Inflammatory macrophage treated with lipopolysaccharide for 1 hour (primary cell): ENCODE measurements around the gene RAD51B.
A peak's percentile ranks its signal among the peaks of the same experiment; 100 is the strongest.

Experiments
- DNase-seq, 2 donors: peaks; one replicate each; pipeline ENCODE4 v3.0.0-alpha.2; 2020 to 2022

RAD51B gene

DNA sequence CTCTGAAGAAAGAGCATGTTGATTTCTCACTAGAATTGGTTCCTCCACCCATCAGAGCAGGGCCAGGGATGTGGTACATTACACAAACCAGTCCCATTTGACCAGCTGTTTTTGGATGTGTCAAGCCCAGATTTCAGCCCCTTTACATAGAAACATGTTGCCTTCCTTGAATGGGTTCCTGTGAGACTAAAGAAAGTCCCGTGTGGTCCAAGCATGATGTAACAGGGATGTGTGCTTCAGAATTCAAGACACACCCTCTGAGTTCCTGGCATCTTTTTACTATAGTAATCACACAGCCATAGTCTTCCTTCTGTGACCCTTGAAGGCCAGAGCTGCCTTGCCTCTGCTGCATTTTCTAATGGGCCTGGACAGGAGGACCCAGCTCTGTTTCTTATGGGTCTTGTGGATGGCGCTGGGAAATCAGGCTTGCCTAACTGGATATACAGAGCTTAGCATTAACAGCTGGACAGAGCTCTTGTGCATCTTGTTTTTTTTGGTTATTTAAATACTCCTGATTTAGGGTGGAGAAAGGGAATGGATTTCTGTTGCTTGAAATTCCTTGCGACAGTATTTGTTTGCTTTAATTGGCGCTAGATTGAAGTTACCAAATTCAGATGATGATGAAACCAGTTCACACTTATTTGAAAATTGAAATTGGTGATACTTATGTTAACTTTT is 632.3 kb downstream of the RAD51B start:
- DNase-seq, result no peak

- no peak for DNase-seq
Observed at GRCh38 chr14:68458253-68458652, 638.7 kb downstream of the RAD51B start.

DNA sequence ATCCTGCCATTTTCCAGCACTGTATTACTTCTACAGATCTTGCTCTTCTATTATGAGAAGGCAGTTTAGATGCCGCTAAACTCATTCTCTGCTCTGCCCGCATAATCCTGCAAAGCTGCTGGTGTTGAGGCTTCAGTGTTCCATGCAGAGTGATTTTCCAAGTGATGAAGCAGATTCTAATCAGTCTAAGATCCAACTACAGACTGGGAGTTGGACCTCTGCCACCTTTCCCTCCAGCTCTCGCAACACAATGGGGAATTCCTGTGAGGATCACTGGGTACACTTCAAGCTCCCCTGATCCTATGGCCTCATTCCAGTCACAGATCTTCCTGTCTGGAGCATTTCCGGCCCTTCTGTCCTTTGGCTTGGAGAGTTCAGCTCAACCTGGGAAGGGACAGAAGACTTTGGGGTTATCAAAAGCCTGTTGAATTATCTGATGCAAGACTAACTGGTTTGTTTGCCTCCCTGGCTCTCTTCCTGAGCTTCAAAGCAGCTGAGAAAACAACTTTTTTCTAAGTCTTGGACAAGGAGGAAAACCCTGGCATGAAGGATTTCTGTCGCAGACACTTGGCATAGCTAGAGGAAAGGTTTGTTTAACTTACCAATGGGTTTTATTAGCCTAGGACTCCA is 639.4 kb downstream of the RAD51B start:
- DNase-seq, result no peak

- DNase-seq, result no peak
Observed at GRCh38 chr14:68459480-68460136, 640.0 kb downstream of the RAD51B start.

DNA sequence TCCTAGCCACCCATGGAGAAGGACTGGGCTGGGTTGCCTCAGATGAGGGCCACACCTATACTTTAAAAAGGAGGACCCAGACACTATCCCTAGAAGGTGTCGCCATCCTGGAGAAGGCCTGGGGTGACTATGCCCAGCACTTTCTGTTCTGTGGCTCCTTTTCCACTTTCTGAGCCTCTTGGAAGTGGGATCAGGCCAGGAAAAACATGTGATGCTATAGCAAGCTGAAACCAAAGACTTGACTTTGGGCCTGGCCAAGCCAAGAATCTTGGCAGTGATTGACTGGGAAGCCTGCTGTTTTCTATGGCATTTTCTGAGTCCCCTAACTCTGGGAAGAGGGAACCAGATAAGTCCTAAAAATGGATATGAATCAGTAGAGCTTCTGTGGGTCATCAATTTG is 641.0 kb downstream of the RAD51B start:
- DNase-seq, result no peak

DNA sequence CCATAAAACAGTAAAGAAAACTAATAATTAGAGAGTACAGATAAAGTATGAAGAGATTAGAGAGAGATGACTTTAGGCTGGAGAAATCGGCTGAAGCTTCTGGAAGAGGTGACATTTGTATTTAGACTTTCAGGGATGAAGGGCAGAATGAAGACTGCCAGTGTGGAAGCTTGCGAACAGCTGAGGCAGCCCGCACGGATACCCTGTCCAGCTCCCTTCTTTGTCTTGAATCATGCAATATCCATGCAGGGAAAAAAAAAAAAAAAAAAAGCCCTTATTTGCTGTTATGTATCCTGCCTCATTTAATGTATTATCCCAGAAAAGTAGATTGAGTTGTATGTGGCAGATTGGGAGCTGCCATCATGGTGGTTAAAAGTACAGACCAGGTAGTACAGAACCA is 641.5 kb downstream of the RAD51B start:
- DNase-seq, result no peak

GRCh38 chr14:68462683-68463082 is 643.1 kb downstream of the RAD51B start:
- DNase-seq, result no peak

DNA sequence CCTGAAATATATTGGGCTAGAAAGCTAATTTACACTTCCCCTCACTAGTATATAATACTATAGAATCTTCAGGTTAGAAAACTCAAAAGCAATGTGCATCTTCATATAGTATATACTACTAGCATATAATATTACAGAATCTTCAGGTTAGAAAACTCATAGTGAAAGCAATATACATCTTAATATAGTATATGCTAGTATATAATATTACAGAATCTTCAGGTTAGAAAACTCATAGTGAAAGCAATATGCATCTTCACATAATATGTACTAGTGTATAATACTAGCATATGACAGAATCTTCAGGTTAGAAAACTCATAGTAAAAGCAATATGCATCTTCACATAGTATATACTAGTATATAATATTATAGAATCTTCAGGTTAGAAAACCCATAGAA is 643.7 kb downstream of the RAD51B start:
- no peak for DNase-seq

- no peak for DNase-seq
Observed at GRCh38 chr14:68463705-68464374, 644.3 kb downstream of the RAD51B start.

DNA sequence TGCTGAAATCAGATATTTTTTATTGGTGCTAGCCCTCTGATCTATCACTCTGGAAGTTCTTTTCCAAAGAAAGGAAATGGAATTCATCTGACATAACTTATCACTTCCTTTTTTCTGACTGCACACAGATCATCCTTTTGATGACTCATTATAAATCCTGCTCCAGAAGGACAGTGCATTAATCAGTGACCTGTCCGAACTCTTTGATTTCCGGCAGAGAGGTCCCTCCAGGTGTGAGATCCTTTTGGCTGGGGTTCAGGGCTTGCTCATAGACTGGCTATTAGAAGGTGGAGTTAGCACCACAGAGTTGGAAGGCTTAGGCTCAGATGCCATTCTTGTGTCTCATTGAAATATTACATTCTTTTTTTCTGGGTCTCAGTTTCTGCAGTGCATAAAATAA is 645.1 kb downstream of the RAD51B start:
- peak; percentile 25 to 45 for DNase-seq

DNA sequence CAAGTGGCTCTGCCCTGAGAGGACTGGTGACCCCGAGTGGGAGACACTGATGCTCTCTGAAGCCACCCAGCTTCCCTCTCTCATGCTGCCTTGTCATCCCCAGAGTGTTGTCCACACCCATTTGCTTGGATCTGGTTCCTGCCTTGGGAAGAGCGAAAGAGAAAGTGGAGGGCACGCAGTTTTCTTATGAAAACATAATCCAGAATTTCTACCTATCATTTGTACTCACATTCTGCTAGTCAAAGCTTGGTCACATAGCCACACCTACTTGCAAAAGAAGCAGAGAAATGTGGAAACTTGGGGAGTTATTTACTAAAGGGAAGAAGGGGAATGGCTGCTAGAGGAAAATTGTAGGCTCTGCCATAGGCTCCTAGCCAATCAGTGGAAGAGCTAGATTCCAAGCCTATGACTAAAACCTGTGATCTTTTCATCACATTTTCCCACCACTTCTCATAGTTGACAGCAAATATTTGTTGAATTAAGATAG is 647.0 kb downstream of the RAD51B start:
- peak; percentile 27 to 48 for DNase-seq

GRCh38 chr14:68467425-68467824 is 647.8 kb downstream of the RAD51B start:
- DNase-seq, result no peak

- peak in 1 of 2 donors; percentile 70 for DNase-seq
Observed at GRCh38 chr14:68468437-68469207, 649.0 kb downstream of the RAD51B start.

DNA sequence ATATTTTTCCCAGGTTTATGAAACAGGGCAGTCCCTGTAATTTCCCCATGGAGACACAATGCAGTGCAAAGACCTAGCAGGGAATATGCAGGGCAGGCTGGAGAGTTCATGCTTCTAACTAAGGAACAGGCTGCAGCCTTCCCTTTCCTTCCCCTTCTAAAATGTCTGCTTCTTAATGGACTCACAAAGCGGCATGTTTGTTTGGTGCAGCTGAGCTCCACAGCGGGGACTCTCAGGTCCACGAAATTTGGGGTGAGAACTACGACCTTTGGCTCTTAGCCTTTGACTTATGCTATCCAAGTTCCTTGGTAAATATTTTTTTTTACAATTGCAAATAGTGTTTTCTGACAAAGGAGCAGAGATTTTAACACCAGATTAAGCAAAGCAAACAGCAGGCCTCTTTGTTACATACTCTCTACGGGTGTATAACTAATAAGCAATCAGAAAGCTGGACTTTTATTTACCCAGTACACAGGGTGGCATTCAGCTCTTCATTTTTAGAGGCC is 649.7 kb downstream of the RAD51B start:
- DNase-seq, result no peak

DNA sequence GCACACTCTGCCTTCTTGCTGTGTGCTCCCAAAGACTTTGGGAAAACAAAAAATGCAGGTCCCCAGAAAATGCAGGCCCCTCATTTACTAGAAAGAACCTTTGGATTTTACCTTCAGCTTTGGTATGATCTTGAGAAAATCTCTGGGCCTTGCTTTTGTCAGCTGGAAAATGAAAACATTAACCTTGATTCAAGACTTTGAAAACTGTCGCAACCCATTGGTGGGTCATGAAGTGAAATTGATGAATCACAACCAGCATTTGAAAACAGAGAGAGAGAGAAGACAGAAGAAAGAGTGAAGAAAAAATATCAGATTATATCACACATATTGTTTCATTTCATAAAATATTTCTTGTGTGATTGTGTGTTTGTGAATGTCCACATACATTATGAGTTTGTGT is 650.8 kb downstream of the RAD51B start:
- DNase-seq, result no peak

- peak; percentile 16 to 22 for DNase-seq
Observed at GRCh38 chr14:68471029-68471963, 651.7 kb downstream of the RAD51B start.

GRCh38 chr14:68471964-68472508 is 652.5 kb downstream of the RAD51B start:
- no peak for DNase-seq

DNA sequence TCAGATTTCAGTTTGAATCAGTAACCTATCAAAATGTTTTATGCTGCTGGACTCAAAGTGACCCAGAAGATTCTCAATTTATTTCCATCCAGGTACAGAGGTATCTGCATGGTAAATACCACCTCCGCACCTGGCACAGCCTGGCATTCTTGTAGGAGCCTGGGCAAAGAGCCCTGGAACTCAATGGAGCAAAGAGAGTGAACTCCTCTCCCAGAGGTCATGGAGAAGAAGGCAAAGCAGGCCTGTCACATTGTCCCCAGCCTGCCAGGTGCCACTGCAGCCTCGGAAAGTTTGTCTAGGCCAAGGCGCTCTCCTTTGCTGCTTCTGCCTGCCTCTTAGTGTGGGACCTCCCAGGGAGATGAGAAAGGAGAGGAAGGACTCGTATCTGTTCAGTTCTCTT is 653.5 kb downstream of the RAD51B start:
- DNase-seq, result no peak

DNA sequence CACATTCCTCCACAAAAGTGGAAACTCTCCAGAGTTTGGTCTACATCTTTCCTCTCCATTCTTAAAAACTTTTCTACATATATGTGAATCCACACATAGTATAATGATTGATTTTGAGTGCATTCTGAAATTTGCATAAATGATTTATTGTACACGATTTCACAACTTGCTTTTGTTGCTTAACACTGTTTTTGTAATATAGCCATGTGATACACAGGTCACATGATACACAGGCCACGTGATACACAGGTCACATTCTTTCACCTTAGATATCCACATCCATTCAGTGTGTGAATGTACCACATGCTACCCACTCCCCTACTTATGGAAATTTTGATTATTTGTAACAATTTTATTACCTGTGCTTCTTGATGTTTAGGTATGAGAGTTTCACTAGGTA is 654.2 kb downstream of the RAD51B start:
- peak; percentile 25 to 56 for DNase-seq

DNA sequence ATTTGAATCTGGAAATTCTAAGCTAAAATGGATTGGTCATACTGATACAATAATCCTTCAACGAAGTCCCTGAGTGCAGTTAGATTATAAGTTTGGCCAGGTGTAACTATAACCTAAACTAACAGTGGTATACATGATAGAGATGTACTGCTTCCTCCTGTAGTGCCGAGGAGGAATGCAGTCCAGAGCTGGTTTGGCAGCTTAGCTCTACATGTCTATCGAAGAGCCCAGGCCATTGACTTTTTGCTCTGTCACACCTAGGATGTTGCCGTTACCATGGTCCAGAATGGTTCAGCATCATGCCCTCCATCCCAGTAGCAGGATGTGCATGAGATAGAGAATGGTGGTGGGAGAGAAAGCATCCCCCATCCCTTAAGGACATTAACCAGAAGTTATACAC is 655.2 kb downstream of the RAD51B start:
- no peak for DNase-seq

DNA sequence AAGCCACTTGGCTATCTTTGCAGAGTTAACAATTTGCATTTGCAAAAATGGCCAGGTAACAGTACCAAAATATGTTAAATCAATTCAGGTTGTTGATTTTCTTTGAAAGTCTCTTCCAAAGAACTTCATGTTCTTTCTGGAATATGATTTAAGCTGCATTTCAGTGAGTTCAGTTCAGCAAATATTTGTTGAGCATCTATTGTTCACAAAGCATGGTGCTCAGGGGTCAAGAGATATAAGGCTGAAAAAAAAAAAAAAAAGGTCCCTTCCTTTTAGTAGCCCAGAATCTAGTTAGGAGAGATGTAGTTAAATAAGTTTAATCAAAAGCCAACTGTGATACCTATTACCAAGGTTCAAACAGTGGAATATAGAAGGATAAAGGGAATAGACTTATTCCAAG is 656.2 kb downstream of the RAD51B start:
- DNase-seq, result no peak
